ENCODE measurements around the gene CAPZB.

DNA sequence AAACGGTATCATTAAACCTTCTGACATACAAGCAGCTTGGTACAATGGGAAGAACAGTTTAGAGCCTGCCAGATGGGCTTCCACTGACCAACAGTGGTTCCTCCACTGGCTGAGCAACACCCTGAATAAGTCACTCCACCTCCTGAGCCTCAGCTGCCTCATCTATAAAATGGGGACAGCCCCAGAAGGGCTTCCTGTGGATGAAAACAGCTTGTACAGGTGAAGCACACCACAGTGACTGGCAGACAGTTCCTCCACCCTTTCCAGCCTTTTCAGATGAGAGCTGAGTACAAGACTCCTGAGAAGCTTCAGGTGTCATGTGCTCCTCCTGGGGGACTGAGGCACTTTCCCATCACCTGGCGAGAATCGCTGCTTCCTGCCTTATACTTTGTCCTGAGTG is 2.1 kb downstream of the CAPZB start:
- TF ChIP-seq, protein P1, sequence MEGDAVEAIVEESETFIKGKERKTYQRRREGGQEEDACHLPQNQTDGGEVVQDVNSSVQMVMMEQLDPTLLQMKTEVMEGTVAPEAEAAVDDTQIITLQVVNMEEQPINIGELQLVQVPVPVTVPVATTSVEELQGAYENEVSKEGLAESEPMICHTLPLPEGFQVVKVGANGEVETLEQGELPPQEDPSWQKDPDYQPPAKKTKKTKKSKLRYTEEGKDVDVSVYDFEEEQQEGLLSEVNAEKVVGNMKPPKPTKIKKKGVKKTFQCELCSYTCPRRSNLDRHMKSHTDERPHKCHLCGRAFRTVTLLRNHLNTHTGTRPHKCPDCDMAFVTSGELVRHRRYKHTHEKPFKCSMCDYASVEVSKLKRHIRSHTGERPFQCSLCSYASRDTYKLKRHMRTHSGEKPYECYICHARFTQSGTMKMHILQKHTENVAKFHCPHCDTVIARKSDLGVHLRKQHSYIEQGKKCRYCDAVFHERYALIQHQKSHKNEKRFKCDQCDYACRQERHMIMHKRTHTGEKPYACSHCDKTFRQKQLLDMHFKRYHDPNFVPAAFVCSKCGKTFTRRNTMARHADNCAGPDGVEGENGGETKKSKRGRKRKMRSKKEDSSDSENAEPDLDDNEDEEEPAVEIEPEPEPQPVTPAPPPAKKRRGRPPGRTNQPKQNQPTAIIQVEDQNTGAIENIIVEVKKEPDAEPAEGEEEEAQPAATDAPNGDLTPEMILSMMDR (IDR thresholded peaks at IDR 0.05), result no peak
- TF ChIP-seq EP300 (IDR thresholded peaks at IDR 0.05), result no peak
